Measurements from ENCODE around the gene MAFF. TPM values are rescaled to one million over a fixed set of nuclear protein-coding genes. Genes with fewer than 3 reads are reported as not detected.
A peak's percentile ranks its signal among the peaks of the same experiment; 100 is the strongest.

The MAFF gene
- polyA plus RNA-seq, 1 of the 3 experiments (the other 2 are of a cell fraction) = 7.9 TPM

- TF ChIP-seq RFX5 (IDR thresholded peaks at IDR 0.05; ENCODE audit: low read length) = no peak
- TF ChIP-seq SIN3A (IDR thresholded peaks at IDR 0.05; ENCODE audit: borderline replicate concordance, low read depth, low read length) = no peak
- no peak for TF ChIP-seq POLR2AphosphoS5 (IDR thresholded peaks at IDR 0.05; ENCODE audit: low read depth, low read length)
- no peak for TF ChIP-seq FOSL2 (IDR thresholded peaks at IDR 0.05; ENCODE audit: borderline replicate concordance, low read depth)
- TF ChIP-seq FOXJ3 (CRISPR knock-in tag; IDR thresholded peaks at IDR 0.05) = no peak
These were observed 25.3 kb downstream of the MAFF start (continued) for GRCh38 chr22:38226853-38227649.

- 76% methylated on average over 2 of the region's 3 CpGs for WGBS (ENCODE audit: low lambda C conversion rate)
- no peak overlapping the region for H3K4me3 ChIP-seq (ENCODE audit: low read depth in 2 of 2, low read length in 1 of 2)
- no peaks in the 10 kb centered on the region for H3K4me1 ChIP-seq (ENCODE audit: control insufficient read depth in 1 of 2, insufficient read depth in 2 of 2, low read depth in 1 of 2, low read length in 1 of 2)
- no peak overlapping the region for H2AFZ ChIP-seq (ENCODE audit: low read depth)
- H3K36me3 ChIP-seq (replicated peaks in 1 of 2; ENCODE audit: control insufficient read depth in 1 of 2, insufficient read depth in 2 of 2, low read length in 1 of 2) = peaks cover 0 to 16% of the 10 kb centered on the region in 2 experiments
- no peaks in the 10 kb centered on the region for H4K20me1 ChIP-seq (ENCODE audit: insufficient read depth)
- no peak overlapping the region for H3K4me2 ChIP-seq
- no peaks in the 10 kb centered on the region for H3K27me3 ChIP-seq (ENCODE audit: insufficient read depth)
- peak overlapping the region in 1 of 2 experiments; percentile 53; a peak in 1 of 4 replicates for H3K27ac ChIP-seq (ENCODE audit: low read depth in 2 of 2, low read length in 1 of 2)
- no peak for DNase-seq
- TF ChIP-seq YY1 (IDR thresholded peaks at IDR 0.05; ENCODE audit: low read depth) = no peak
- no peak for TF ChIP-seq NRF1 (IDR thresholded peaks at IDR 0.05; ENCODE audit: low read depth, low read length)
- no peak for TF ChIP-seq NFIC (IDR thresholded peaks at IDR 0.05; ENCODE audit: borderline replicate concordance)
- no peak for TF ChIP-seq RAD21 (IDR thresholded peaks at IDR 0.05; ENCODE audit: low read length)
- TF ChIP-seq FOSL2 (IDR thresholded peaks at IDR 0.05; ENCODE audit: borderline replicate concordance, low read depth) = no peak
- no peak for TF ChIP-seq EP300 (IDR thresholded peaks at IDR 0.05; ENCODE audit: borderline replicate concordance in 1 of 2, low read depth in 1 of 2, low read length in 1 of 2)
- TF ChIP-seq RCOR1 (IDR thresholded peaks at IDR 0.05; ENCODE audit: low read length) = no peak
- TF ChIP-seq REST (IDR thresholded peaks at IDR 0.05; ENCODE audit: low read depth, low read length) = no peak
- TF ChIP-seq TAF1 (IDR thresholded peaks at IDR 0.05; ENCODE audit: borderline replicate concordance, low read depth, low read length) = no peak
- TF ChIP-seq FOXM1 (IDR thresholded peaks at IDR 0.05; ENCODE audit: low read depth) = no peak
- no peak for TF ChIP-seq CHD2 (IDR thresholded peaks at IDR 0.05; ENCODE audit: low read length, partially characterized antibody)
- TF ChIP-seq POLR2AphosphoS5 (IDR thresholded peaks at IDR 0.05; ENCODE audit: low read depth, low read length) = no peak
- H3K9me3 ChIP-seq = no peaks in the 10 kb centered on the region
- CTCF ChIA-PET = interaction anchor here (0.8 kb wide), 1 partner anchor 8 kb away, joined by 4 read pairs; no protein-coding TSS in a partner anchor
- 0 out of 2 replicates have a peak, but pooled peaks cover 3% of the 10 kb centered on the region for H3K79me2 ChIP-seq (ENCODE audit: insufficient read depth)
- H3K9ac ChIP-seq = no peak overlapping the region
- H3K9me2 ChIP-seq = no peaks in the 10 kb centered on the region
- H3F3A ChIP-seq (replicated peaks; ENCODE audit: insufficient read depth) = no peaks in the 10 kb centered on the region
- POLR2A ChIA-PET = no interaction called here
These were observed 26.6 kb downstream of the MAFF start for GRCh38 chr22:38228326-38228872.
